ENCODE results near the gene TLE4. TPM values are rescaled to one million over a fixed set of nuclear protein-coding genes. Genes with fewer than 3 reads are reported as not detected.

TLE4 gene
- polyA plus RNA-seq, 3 donors: 21.0 to 107 (median 21.7) TPM

GRCh38 chr9:79661279-79661678 lies 89.5 kb downstream of the TLE4 start:
- Histone ChIP-seq H3K79me2 (ENCODE audit: insufficient read depth, low read length) (peaks cover 57% of the 10 kb centered on the region), H2AFZ (ENCODE audit: insufficient read depth, low read depth, low read length, poor library complexity, severe bottlenecking) (no peak overlapping the region), H3K4me1 (ENCODE audit: control insufficient read depth in 1 of 2, insufficient read depth in 2 of 2, low read length in 2 of 2) (peaks cover 8 to 12% of the 10 kb centered on the region in 2 donors), H3K9ac (ENCODE audit: insufficient read depth, low read length, poor library complexity, severe bottlenecking) (no peak overlapping the region), H4K20me1 (ENCODE audit: insufficient read depth, low read length) (peaks cover 85% of the 10 kb centered on the region), H3K9me3 (replicated peaks in 1 of 2; ENCODE audit: control insufficient read depth in 1 of 2, insufficient read depth in 1 of 2, low read length in 2 of 2) (no peaks in the 10 kb centered on the region), H3K27ac (ENCODE audit: low read depth in 1 of 2, low read length in 2 of 2) (no peak overlapping the region), H3K27me3 (ENCODE audit: control insufficient read depth in 2 of 2, insufficient read depth in 2 of 2, low read length in 2 of 2) (no peaks in the 10 kb centered on the region), H3K4me2 (replicated peaks; ENCODE audit: extremely low read depth, low read length, poor library complexity, severe bottlenecking) (no peak overlapping the region), H3K4me3 (replicated peaks in 1 of 3; ENCODE audit: low read depth in 2 of 3, low read length in 3 of 3) (no peak overlapping the region), H3K36me3 (replicated peaks in 1 of 2; ENCODE audit: control insufficient read depth in 1 of 2, insufficient read depth in 2 of 2, low read length in 2 of 2) (peaks cover 27 to 43% of the 10 kb centered on the region in 2 donors)
- DNase-seq: no peak
- H3K36me3 Mint-ChIP-seq: peaks cover 53 to 59% of the 10 kb centered on the region in 2 donors
- H3K4me1 Mint-ChIP-seq: peaks cover 32% of the 10 kb centered on the region
- no peaks in the 10 kb centered on the region for H3K27me3 Mint-ChIP-seq (ENCODE audit: low read depth in 3 of 3)
- no peak overlapping the region for H3K27ac Mint-ChIP-seq
- intact Hi-C loops (cut with micrococcal nuclease): no loop called here
- no peak for TF ChIP-seq CTCF (IDR thresholded peaks at IDR 0.05)
- H3K4me3 Mint-ChIP-seq: no peak overlapping the region
- no peaks in the 10 kb centered on the region for H3K9me3 Mint-ChIP-seq
- WGBS (ENCODE audit: insufficient coverage): no CpG with 5 or more reads among the region's 2 CpGs

- Mint-ChIP-seq H3K9me3 (no peaks in the 10 kb centered on the region), H3K27me3 (ENCODE audit: low read depth in 3 of 3) (no peaks in the 10 kb centered on the region), H3K4me3 (no peak overlapping the region), H3K36me3 (peaks cover 49 to 56% of the 10 kb centered on the region in 2 donors), H3K4me1 (peaks cover 32% of the 10 kb centered on the region), H3K27ac (peak overlapping the region in 4 of 7 donors; percentile 7 to 78 (median 40))
- peak overlapping the region in 1 of 2 donors; percentile 34 for H3K27ac ChIP-seq (ENCODE audit: low read depth in 1 of 2, low read length in 2 of 2)
- peaks cover 61% of the 10 kb centered on the region for H3K79me2 ChIP-seq (ENCODE audit: insufficient read depth, low read length)
- H3K27me3 ChIP-seq (ENCODE audit: control insufficient read depth in 2 of 2, insufficient read depth in 2 of 2, low read length in 2 of 2): no peaks in the 10 kb centered on the region
- TF ChIP-seq CTCF (IDR thresholded peaks at IDR 0.05): no peak
- no peak for DNase-seq
- H3K36me3 ChIP-seq (replicated peaks in 1 of 2; ENCODE audit: control insufficient read depth in 1 of 2, insufficient read depth in 2 of 2, low read length in 2 of 2): peaks cover 21 to 43% of the 10 kb centered on the region in 2 donors
- no peak overlapping the region for H2AFZ ChIP-seq (ENCODE audit: insufficient read depth, low read depth, low read length, poor library complexity, severe bottlenecking)
- no CpG with 5 or more reads among the region's 5 CpGs for WGBS (ENCODE audit: insufficient coverage)
- intact Hi-C loops (cut with micrococcal nuclease): no loop called here
- no peak overlapping the region for H3K9ac ChIP-seq (ENCODE audit: insufficient read depth, low read length, poor library complexity, severe bottlenecking)
- no peaks in the 10 kb centered on the region for H3K9me3 ChIP-seq (replicated peaks in 1 of 2; ENCODE audit: control insufficient read depth in 1 of 2, insufficient read depth in 1 of 2, low read length in 2 of 2)
- H3K4me1 ChIP-seq (ENCODE audit: control insufficient read depth in 1 of 2, insufficient read depth in 2 of 2, low read length in 2 of 2): peaks cover 8 to 12% of the 10 kb centered on the region in 2 donors
- H3K4me2 ChIP-seq (replicated peaks; ENCODE audit: extremely low read depth, low read length, poor library complexity, severe bottlenecking): no peak overlapping the region
- peaks cover 88% of the 10 kb centered on the region for H4K20me1 ChIP-seq (ENCODE audit: insufficient read depth, low read length)
- H3K4me3 ChIP-seq (replicated peaks in 1 of 3; ENCODE audit: low read depth in 2 of 3, low read length in 3 of 3): no peak overlapping the region
Observed at GRCh38 chr9:79661886-79662536, 90.2 kb downstream of the TLE4 start.

Data from CD14-positive monocyte (primary cell).